Measurements from ENCODE around the gene FGF22.

The FGF22 gene

DNA sequence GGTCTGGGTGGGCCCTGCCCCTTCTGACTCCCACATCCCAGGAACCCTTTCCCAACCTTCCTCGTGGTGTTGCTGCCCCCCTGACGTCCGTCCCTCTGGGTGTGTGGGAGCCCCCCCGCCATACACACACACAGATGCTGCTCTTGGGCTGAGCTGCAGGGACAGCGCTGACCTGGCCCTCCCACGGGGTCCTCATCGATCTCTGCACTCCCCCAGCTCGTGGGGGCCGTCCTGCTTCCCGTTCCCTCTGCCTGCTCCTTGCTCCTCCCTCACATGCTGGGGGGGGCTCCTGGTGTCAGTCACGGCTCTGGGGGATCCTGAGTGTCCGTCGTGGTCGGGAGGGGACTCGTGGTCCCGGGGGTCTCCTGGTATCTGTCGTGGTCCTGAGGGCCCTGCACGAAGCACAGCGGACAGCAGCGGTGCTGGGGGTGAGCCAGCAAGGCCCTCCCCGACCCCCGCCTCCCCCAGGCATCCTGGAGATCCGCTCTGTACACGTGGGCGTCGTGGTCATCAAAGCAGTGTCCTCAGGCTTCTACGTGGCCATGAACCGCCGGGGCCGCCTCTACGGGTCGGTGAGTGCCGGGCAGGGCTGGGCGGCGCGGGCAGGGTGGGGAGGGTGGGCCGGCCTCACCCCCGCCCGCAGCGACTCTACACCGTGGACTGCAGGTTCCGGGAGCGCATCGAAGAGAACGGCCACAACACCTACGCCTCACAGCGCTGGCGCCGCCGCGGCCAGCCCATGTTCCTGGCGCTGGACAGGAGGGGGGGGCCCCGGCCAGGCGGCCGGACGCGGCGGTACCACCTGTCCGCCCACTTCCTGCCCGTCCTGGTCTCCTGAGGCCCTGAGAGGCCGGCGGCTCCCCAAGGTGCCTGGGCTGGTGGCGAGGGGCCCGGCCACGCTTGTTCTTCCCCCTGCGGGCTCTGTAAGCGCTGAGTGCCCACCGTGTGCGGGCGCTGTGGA is 3.4 kb downstream of the FGF22 start:
- H3K27ac ChIP-seq: no peak overlapping the region
- TF ChIP-seq, protein P1, sequence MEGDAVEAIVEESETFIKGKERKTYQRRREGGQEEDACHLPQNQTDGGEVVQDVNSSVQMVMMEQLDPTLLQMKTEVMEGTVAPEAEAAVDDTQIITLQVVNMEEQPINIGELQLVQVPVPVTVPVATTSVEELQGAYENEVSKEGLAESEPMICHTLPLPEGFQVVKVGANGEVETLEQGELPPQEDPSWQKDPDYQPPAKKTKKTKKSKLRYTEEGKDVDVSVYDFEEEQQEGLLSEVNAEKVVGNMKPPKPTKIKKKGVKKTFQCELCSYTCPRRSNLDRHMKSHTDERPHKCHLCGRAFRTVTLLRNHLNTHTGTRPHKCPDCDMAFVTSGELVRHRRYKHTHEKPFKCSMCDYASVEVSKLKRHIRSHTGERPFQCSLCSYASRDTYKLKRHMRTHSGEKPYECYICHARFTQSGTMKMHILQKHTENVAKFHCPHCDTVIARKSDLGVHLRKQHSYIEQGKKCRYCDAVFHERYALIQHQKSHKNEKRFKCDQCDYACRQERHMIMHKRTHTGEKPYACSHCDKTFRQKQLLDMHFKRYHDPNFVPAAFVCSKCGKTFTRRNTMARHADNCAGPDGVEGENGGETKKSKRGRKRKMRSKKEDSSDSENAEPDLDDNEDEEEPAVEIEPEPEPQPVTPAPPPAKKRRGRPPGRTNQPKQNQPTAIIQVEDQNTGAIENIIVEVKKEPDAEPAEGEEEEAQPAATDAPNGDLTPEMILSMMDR (IDR thresholded peaks at IDR 0.05): no peak
- TF ChIP-seq ZFX (IDR thresholded peaks at IDR 0.05; ENCODE audit: borderline replicate concordance): no peak

DNA sequence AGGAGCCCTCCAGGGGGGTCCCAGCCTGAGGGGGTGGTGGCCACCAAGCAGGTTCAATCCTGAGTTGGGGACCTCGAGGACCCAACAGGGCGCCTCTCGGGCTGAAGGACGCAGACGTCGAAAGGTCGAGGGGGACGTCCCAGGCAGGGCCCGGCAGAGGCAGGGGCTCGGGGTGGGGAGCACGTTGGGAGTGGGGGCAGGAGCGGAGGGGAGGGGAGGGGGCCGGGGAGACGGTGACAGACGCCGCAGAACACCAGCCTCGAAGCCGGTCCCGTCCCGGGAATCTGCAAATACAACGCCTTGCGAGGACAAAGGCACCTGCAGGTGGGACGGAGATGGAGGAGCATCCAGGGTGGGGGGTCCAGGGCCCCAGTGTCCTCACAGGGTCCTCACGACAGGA is 4.1 kb downstream of the FGF22 start:
- H3K27ac ChIP-seq: no peak overlapping the region
- TF ChIP-seq ZFX (IDR thresholded peaks at IDR 0.05; ENCODE audit: borderline replicate concordance): no peak
- TF ChIP-seq, protein P1 (IDR thresholded peaks at IDR 0.05): no peak

DNA sequence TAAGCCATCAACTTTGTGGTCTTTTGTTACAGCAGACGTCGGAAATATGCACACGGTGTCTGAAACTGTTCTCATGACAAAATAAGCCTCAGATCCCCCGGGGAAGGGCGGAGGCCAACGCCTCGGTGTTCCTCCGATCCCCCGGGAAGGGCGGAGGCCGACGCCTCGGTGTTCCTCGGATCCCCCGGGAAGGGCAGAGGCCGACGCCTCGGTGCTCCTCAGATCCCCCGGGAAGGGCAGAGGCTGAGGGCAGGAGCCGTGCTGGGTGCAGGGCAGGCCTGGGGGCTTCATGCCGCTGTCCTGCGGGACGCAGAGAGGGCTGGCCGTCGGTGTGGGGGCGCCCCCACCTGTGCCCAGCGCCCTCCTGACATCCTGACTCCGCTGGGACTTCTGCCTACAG is 4.7 kb downstream of the FGF22 start:
- TF ChIP-seq, protein P1 (IDR thresholded peaks at IDR 0.05): no peak
- TF ChIP-seq ZFX (IDR thresholded peaks at IDR 0.05; ENCODE audit: borderline replicate concordance): no peak
- H3K27ac ChIP-seq: no peak overlapping the region

DNA sequence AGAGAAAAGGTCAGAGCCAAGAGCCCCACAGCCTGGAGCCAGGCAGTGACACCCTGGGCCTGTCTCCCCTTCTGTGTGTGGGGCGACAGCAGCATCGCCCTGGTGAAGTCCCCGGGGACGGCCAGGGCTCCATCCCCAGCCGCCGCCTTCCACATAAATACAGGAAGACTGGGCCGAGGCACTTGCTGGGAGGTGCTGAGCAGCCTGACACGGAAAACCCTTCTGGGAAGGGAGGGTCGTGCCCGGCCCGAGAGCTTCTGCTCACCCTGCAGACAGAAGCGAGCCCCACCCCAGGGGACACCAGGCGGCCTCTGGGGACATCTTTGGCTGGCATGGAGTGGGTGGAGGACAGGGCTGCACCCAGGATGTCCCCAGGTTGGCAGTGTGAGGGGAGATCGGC is 5.1 kb downstream of the FGF22 start:
- H3K27ac ChIP-seq: no peak overlapping the region
- TF ChIP-seq, protein P1 (IDR thresholded peaks at IDR 0.05): no peak
- no peak for TF ChIP-seq ZFX (IDR thresholded peaks at IDR 0.05; ENCODE audit: borderline replicate concordance)

DNA sequence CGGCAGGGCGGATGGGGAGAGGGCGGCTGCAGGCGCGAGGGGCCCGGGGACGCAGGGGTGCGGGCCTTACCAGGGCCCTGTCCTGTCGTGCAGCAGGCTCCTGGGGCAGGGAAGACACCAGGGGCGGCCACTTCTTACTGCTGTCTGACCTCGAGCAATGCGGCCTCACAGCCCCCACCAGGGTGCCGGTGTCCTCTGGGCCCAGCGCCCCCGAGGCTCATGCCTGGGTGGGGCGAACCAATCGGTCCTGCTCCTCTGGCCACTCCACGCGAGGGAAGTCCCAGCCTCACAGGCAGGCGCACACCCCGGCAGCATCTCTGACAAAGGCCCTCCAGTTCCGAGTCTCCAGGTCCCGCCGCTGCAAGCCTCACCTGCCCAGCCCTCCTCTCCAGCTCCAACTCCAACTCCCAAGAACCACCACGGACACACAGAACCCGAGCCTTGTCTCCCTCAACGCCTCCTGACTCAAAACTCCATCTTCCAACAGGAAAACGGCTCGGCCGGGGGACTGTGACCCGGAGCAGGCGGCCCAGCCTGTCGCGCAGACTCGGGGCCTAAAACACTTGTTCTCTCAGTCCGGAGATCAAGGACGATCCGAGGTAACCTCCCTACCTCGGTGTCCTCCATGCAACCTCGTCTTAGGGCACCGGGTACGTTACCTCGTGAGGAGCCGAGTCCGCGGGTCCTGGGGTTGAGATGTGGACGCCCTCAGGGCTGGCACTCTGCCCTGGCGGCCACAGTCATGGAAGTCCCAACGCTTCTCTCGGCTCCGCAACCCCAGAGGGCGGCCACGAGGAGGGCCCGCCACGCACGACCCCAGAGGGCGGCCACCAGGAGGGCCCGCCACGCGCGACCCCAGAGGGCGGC is 6.5 kb downstream of the FGF22 start:
- no peak for TF ChIP-seq ZFX (IDR thresholded peaks at IDR 0.05; ENCODE audit: borderline replicate concordance)
- TF ChIP-seq, protein P1 (IDR thresholded peaks at IDR 0.05): no peak
- no peak overlapping the region for H3K27ac ChIP-seq

DNA sequence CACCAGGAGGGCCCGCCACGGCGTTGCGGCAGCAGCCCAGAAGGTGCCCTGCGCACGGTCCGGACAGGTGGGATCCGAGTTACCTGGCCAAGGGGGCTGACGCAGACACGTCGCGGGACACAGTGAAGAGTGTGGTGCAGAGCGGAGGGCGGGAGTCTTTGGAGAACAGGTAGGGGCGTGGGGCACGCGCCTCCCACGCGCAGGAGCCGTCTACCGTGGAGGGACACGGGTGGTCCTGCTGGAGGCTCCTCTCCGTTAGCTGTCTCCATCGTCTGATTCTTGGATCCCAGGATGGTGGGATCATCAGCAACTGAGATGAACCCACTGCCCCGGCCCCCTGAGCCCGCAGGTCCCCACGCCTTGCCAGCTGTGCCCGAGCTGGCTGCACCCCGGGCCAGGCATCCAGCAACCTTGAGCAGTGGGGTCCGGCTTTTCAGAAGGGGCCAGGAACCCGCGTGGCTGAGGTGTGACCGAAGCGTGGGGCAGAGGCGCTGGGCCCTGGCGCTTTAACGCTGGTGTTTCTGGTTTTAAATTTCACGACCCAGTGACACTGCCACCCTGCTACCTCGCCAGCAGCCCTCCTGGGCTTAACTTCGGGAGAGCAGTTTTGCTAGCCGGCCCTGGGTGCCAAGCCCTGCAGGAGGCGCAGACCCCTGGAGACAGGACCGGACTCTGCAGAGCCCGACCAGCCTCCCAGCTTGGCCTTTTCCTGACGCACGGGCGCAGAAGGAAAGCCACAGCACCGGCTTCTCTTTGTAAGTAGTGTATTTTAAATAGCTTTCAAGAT is 7.3 kb downstream of the FGF22 start:
- H3K27ac ChIP-seq: no peak overlapping the region
- TF ChIP-seq, protein P1 (IDR thresholded peaks at IDR 0.05): no peak
- no peak for TF ChIP-seq ZFX (IDR thresholded peaks at IDR 0.05; ENCODE audit: borderline replicate concordance)
